NCI-H82 (cell line): ENCODE results near the gene ARFGAP2.

Experiments used
- DNase-seq: peaks from one replicate; lab custom pipeline; 2025; lab: John Stamatoyannopoulos, UW

The ARFGAP2 gene

DNA sequence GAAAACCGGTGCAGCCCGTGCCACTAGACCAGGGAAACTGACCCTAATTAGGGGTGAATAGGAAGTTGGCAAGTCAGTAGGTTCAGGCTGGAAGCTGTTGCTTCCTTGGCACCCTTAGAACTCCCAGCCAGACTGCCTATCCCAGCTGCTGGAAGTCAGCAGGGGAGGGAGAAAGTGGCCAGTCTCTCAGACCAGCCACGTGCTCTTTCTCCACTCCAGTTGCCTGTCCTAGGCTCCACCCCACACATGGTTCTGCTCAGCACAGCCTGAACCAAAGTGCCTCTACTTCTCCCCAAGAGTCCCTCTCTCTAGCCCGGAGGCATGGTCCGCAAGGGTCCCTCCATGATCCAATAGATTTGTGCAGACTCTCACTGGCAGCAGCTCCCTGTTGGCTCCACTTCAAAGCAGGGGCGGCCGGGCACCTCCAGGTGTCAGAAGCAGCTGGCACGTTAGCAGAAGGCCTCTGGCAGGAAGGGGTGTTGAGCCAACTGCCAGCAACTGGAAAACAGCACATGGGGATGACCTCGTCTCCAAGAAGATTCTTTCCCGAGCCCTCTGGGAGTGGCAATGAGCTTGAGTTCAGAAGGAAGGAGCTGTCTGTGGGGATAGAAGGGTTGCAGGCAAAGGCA lies 27.7 kb downstream of the ARFGAP2 start:
- DNase-seq, result no peak

DNA sequence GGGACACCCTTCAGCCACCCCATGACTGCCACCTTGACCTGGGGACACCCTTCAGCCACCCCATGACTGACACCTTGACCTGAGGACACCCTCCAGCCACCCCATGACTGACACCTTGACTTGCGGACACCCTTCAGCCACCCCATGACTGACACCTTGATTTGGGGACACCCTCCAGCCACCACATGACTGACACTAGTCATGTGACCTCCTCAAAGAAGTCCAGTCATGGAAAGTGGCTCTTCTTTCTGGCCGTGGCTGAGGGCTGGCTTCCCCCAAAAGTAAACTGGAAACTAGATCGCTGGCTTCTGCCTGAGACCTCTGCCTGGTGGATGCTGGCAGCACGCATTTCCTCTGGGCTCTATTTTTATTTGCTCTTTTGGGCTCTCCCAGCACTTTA lies 28.4 kb downstream of the ARFGAP2 start:
- DNase-seq, result no peak

DNA sequence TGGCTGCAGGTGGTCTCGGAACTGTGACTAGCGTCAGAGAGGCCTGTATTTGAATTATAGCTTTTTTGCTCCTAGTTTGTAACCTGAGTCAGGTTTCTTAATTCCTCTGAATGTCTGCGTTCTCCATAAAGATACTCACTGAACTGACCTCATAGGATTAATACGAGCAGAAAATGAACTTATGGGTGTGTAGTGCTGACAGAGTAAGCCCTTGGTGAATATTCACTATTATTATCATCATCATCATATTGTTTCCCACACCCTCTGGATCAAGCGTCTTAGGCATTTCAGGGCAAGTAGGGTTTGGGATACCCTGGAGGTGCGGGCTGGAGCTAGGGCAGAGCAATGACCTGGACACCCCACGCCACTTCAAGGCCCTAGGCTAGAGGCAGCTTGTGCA lies 29.0 kb downstream of the ARFGAP2 start:
- no peak for DNase-seq

DNA sequence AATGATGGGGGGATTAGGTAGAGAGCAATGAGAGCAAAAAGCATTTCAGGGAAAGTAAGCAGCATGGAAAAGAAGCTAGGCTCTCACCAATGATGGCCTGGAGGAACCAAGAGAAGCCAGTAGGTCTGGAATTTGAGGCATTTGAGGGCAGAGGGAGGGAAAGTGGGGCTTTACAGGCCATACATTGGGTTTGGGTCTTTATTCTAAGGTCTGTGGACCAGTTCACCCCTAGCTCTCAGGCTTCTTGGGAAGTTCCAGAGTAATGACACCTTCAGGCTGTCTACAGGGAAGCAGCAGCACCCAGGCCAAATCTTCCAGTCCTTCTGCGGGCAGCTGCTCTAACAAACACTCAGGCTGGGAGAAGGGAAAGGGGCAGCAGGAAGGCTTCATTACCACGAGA lies 29.4 kb downstream of the ARFGAP2 start:
- DNase-seq, result no peak

DNA sequence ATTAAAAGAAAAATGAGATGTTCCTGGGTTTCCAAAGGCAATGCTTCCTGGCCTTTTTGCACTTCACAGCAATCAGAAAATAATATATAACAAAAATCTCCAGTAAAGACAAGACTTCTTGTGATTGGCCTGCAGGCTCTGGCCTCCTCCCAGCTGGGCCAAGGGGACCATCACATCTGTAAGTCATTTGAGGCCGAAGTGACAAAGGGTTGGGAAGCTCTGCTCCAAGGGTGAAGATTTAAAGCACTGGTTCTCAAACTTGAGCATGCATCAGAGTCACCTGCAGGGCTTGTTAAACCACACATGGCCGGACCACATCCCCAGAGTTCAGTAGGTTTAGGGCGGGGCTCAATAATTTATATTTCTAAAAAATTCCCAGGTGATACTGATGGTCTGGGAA lies 32.1 kb downstream of the ARFGAP2 start:
- no peak for DNase-seq

DNA sequence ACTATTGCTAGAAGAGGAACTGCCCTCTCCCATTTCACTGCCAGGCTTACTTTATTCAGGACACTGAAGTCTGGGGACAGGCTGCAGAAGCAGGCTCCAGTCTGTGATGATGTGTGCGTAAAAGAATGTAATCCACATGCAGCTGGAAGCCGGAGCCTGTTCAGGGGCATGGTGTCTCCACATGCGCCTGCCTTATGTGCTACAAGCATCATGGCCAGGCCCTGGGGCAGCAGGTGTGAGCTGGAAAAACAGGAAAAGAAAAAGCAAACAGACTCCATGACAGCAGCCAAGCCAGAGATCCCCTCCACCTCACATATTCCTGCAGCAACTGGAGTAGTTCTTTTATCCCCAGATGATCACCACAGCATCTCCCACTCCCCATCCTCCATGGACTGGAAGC lies 33.4 kb downstream of the ARFGAP2 start:
- DNase-seq, result no peak

DNA sequence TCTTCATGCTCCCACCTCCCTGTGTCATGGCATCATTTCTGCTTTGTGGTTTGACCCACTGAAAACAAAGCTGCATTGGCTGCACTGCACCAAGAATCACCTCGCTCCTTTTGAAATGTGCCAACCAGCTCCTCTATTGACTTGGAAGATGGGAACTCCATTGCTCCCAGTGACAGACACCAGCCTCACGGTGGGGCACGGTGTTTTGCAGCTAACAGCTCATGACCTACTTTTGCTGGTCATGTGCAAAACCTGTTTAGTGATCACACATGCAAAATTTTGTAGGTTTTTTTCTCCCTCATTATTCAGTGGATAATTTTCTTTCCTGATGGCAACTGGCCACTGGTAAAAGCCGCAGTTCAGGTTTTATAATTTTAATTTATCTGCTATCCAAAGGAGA lies 36.8 kb downstream of the ARFGAP2 start:
- no peak for DNase-seq

DNA sequence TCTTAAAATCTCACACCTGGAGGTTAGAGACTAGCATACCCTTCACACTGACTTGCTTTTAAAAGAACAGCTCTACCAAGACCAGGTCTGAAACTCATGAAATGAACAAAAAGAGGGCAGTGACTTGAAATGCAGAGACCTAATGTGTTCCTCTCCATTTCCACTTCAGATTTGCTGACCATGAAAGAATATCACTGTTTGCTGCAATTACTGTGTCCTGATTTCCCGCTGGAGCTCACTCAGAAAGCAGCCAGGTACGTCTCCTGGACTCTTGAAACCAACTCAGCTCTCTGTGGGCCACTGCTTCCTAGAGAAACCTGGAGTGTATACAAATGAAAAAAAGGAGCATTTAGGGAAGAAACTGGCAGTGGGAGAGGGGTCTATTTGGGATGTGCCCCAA lies 39.2 kb downstream of the ARFGAP2 start:
- DNase-seq, result no peak

DNA sequence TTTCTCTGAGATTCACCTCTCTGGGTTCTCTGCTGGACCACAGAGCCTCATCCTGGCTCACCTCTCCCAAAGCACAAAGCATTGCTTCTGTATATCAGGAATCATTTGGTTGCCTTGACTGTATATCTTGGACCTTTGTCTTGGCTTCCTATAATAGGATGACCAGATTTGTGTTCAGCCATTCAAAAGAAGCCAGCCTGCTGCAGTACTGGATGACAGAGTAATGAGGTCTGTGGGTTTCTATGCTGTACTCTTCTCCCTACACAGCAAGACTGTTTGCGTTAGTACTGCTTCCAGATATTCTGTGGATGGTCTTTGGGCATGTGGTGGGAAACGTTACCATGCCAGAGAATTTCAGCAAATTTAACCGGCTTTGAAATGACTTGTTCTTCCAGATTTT lies 39.8 kb downstream of the ARFGAP2 start:
- no peak for DNase-seq

DNA sequence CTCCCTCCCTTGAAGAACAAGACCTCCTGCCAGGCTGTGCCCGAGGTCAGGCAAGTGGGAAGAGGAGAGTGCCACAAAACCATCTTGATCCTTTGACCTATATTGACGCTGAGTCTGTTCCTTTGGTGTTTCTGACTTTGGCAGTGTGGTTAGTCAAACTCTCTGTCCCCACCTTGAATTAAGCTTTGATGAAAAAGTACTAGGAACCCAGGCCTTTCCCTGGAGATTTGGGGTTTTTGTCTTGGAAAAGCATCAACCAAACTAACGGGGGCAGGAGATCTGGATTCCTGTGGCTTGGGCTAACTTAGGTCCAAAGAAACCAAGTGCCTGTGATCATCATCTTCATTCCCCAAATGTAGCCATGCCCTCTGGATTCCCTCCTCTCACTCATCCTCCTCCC lies 40.4 kb downstream of the ARFGAP2 start:
- DNase-seq, result no peak

DNA sequence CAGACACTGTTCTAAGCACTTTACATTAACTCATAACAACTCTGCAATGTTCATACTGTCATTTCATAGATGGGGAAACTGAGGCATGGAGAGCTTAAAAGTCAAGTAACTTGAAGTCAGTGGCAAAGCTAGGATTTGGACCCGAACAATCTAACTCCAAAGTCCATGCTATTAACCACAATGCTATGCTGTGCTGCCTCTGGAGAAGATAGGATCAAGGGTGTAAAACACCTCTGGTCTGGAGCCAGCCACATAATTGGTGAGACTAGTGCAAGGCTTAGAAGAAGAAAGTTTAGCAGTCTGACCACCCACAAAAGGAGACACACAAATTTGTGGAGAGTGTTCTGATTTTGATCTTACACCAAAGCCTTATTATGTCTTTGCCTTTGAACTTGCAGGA lies 43.7 kb downstream of the ARFGAP2 start:
- DNase-seq, result no peak

DNA sequence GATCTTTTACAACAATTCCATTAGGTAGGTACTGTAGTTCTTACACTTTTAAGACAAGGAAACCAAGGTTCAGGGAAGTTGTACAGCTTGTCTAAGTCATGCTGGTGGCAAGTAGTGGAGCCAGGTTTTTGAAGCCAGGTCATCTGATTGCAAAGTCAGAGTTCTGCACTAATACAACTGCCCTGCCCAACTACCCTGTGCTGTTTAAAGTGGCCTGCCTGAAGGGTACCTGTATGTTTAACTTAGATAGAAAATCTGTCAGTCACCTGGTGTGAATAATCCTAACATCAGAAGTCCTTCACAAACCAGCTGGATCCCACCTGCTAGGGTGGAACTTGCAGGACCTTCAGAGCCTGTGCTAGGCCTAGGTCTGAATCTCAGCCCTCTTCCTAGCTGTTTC lies 44.2 kb downstream of the ARFGAP2 start:
- DNase-seq, result no peak

DNA sequence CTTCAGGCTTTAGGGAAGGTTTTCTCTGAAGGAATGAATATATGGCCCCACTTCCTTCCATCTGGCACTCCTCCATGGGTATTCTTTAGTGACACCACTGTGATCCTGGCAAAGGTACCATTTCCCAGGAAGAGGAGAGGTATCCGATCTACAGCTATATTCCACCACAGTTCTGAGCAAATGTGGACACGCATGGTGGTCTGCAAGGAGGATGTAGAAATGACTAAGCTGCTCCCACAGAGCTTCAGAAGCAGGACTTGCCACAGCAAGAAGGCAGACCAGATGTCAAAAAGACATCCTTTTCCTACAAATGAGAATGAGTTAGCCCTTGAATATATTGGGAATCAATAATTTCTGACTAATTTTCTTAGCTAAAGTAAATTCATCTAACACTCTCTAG lies 45.5 kb downstream of the ARFGAP2 start:
- DNase-seq, result no peak

DNA sequence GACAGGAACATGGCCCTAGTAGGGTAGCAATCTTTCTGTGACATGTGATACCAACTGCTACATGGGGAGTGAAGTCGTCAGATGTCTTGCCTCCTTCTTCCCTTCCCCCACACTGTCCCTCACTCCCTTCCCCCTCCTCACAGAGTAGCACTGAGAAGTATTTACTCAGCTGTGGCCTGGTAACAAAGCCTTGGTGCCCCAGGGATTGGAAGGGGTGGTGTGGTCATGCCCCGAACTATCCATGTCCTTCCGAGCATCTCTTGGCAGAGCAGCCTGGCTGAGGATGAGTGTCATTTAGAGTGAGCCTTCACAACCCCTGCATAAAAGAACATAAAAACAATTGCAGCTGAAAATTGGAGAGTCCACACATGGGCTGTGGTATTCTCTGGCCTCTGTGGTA lies 46.1 kb downstream of the ARFGAP2 start:
- no peak for DNase-seq

DNA sequence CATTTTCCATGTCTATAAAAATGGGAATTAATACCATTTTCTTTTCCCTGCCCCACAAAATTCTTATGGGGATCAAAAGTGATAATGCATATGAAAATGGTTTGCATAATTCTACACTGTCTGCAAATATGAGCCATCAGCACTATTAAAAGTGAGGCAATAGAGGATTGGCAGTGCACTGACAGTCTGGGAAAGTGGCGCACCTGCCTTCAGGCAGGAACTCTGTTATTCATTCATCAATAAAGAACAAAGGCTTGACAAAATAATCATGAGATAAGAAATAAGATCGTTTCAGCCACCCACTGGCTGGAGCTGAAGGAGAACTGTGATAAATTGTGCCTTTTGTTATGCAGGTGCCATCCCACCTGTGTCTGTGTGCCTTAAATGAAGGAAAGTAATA lies 49.5 kb downstream of the ARFGAP2 start:
- no peak for DNase-seq

DNA sequence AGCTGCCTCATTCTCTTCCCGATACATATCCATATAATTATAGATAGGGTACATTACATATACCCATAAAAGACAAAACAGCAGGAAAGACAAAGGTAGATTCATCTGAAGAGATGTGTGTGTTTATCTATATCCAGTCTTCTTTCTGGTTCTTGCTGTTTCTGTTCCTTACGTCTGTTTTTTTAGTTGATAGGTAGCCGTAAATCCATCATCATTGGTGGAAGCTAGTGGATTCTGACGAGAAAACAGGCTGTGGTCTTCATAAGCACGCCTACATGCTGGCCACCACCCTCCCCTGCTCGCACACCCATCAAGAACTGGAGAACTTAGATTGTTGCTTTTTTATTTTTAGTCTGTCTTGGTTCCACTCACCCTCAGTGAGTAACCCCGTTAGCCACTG lies 51.6 kb downstream of the ARFGAP2 start:
- DNase-seq, result no peak

DNA sequence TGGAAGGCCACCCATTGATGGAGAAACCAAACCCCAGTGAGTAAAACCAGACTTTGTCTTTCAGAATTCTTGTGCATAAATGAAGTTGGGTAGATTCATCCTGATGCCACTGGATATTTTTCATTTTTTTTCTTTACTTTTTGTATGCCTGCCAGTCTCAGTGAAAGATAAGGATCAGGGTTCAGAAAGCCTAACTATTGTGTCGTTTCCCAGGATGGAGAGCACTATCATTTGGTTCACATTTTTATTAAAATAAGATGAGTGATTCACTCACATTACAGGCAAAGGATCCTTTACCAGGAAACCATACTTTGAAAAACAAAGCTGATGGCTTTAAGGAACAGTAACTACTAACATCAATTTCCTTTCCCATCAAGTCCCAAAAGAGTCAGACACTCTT lies 52.0 kb downstream of the ARFGAP2 start:
- DNase-seq, result no peak

DNA sequence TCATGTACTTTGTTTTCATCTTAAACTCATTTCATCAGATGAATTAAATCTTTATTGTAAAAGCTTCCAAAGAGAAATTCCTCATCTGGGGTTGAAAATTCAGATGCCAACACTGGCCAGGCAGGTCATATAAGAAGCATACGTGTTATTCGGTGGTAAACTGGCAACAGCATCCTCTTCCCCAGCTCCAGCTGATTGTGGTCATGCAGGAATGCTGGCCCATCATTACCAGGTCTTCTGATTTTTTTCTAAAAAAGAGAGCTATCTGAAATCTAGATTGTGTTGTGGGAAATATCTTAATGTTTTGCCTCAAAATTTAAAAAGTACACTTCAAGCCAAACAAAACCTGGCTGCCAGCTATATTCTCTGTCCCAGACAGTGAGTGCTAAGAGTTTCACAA lies 53.6 kb downstream of the ARFGAP2 start:
- DNase-seq, result no peak

DNA sequence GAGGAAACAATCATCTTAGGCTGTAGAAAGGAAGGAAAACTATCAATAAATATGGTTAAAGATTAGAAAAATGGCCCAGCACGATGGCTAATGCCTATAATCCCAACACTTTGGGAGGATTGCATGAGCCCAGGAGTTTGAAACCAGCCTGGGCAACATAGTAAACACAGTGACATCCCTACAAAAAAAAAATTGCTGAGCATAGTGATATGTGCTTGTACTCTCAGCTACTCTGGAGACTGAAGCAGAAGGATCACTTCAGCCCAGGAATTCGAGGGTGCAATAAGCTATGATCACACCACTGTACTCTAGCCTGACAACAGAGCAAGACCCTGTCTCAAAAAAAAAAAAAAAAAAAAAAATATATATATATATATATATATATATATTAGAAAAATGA lies 54.9 kb downstream of the ARFGAP2 start:
- DNase-seq, result no peak

DNA sequence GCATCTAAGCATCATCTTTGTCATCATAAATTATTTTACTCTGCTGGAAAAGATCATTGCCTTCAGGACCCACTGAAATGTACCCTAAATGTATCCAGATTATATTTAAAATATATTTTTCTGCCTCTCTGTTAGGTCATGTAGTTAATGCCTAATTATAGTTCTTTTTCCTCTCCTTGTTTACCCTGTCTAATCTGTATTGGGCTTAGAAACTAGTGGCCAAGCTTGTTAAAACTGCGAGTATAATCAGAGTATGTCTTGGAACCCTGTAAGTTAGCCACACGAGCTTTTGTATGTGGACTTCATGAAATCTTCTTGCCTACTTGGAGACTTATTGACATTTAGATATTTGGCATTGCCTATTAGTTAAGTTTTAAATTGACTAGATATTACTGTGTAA lies 55.6 kb downstream of the ARFGAP2 start:
- no peak for DNase-seq

DNA sequence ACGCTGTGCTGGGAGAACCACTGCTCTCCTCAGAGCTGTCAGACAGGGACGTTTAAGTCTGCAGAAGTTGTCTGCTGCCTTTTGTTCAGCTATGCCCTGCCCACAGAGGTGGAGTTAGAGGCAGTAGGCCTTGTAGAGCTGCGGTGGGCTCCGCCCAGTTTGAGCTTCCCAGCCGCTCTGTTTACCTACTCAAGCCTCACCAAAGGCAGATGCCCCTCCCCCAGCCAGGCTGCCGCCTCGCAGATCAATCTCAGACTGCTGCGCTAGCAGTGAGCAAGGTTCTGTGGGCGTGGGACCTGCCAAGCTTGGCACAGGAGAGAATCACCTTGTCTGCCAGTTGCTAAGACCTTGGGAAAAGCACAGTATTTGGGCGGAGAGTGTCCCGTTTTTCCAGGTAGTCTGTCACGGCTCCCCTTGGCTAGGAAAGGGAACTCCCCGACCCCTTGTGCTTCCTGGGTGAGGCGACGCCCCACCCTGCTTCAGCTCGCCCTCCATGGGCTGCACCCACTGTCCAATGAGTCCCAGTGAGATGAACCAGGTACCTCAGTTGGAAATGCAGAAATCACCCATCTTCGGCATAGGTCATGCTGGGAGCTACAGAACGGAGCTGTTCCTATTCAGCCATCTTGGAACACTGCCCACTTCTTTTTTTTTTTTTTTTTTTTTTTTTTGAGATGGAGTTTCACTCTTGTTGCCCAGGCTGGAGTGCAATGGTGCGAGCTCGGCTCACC lies 57.6 kb downstream of the ARFGAP2 start:
- DNase-seq, result peak; percentile 69
